ENCODE results near the gene ALG1L2. TPM values are rescaled to one million over a fixed set of nuclear protein-coding genes. Genes with fewer than 3 reads are reported as not detected.

The ALG1L2 gene
- total and polyA plus RNA-seq, 2 of the 8 experiments (the other 6 are each of a cell fraction or from before 2014, with no cell fraction given) = 0.15 to 1.7 TPM

GRCh38 chr3:130077636-130078035 is 4.0 kb upstream of the ALG1L2 start:
- Histone ChIP-seq H2BK15ac (ENCODE audit: low read length) (no peak overlapping the region), H3K27ac (ENCODE audit: low read depth, low read length) (no peak overlapping the region), H3K9ac (replicated peaks in 1 of 4; ENCODE audit: extremely low read depth in 1 of 4, low read depth in 3 of 4, low read length in 3 of 4) (no peak overlapping the region), H2BK120ac (replicated peaks; ENCODE audit: low read depth, low read length) (no peak overlapping the region), H4K8ac (ENCODE audit: extremely low read depth, insufficient read depth, low read length) (no peak overlapping the region), H3K23ac (ENCODE audit: insufficient read length) (no peak overlapping the region), H3K4ac (replicated peaks; ENCODE audit: insufficient read length, low read depth, low read length) (no peak overlapping the region), H3K79me2 (ENCODE audit: control insufficient read depth in 1 of 2, insufficient read depth in 2 of 2, low read length in 2 of 2) (no peaks in the 10 kb centered on the region), H2AK5ac (ENCODE audit: low read depth, low read length) (no peak overlapping the region), H2BK12ac (ENCODE audit: low read depth, low read length) (no peak overlapping the region), H3K14ac (ENCODE audit: insufficient read length) (no peak overlapping the region), H2BK20ac (ENCODE audit: low read length) (no peak overlapping the region), H3K4me2 (ENCODE audit: insufficient read depth in 1 of 2, low read depth in 2 of 2, low read length in 2 of 2) (no peak overlapping the region), H2BK5ac (ENCODE audit: low read depth, low read length) (no peak overlapping the region), H3K18ac (ENCODE audit: extremely low read depth, low read length) (no peak overlapping the region), H3K23me2 (ENCODE audit: low read depth, low read length) (no peaks in the 10 kb centered on the region), H3K36me3 (ENCODE audit: control insufficient read depth in 2 of 4, insufficient read depth in 4 of 4, low read length in 3 of 4) (no peaks in the 10 kb centered on the region), H3K4me1 (replicated peaks in 1 of 4; ENCODE audit: control insufficient read depth in 3 of 4, insufficient read depth in 4 of 4, low read length in 3 of 4) (no peaks in the 10 kb centered on the region), H3K79me1 (ENCODE audit: low read depth, low read length) (no peaks in the 10 kb centered on the region), H3K9me3 (ENCODE audit: insufficient read depth in 2 of 2, low read depth in 1 of 2, low read length in 1 of 2) (no peaks in the 10 kb centered on the region), H3K4me3 (ENCODE audit: extremely low read depth in 1 of 4, insufficient read depth in 2 of 4, low read depth in 3 of 4, low read length in 4 of 4) (no peak overlapping the region), H2AFZ (ENCODE audit: low read length) (no peak overlapping the region), H4K91ac (replicated peaks; ENCODE audit: insufficient read length, low read length) (no peak overlapping the region), H3K27me3 (replicated peaks in 1 of 4; ENCODE audit: control insufficient read depth in 3 of 4, extremely low read depth in 1 of 4, insufficient read depth in 3 of 4, low read length in 3 of 4) (no peaks in the 10 kb centered on the region), H3K56ac (replicated peaks; ENCODE audit: insufficient read length, low read depth, low read length) (no peak overlapping the region), H4K20me1 (replicated peaks in 1 of 2; ENCODE audit: control insufficient read depth in 1 of 2, insufficient read depth in 2 of 2, low read length in 2 of 2) (no peaks in the 10 kb centered on the region), H4K5ac (ENCODE audit: insufficient read length, low read depth, low read length) (no peak overlapping the region)
- ChIA-PET CTCF (ENCODE audit: partially characterized antibody) (interaction anchor here (0.6 kb wide), 1 partner anchor 446 kb away, joined by 3 read pairs; no protein-coding TSS in a partner anchor), POLR2A (ENCODE audit: partially characterized antibody) (interaction anchor here (0.6 kb wide), 1 partner anchor 15 kb away, joined by 4 read pairs; no protein-coding TSS in a partner anchor)
- DNase-seq (ENCODE audit: low read depth in 1 of 2, low spot score in 2 of 2) (no peak), FAIRE-seq (no peak)
- WGBS, 2 experiments (ENCODE audit: extremely low coverage in 1 of 2, insufficient coverage in 1 of 2, insufficient read length in 1 of 2, insufficient replicate concordance in 2 of 2, low coverage in 1 of 2, low lambda C conversion rate in 2 of 2, missing lambda C conversion rate in 1 of 2) = 94% methylated on average over 3 of the region's 7 CpGs; no CpG with 5 or more reads in 1 of the 2 experiments
- no peak for TF ChIP-seq USF2 (IDR thresholded peaks at IDR 0.05; ENCODE audit: low read length)
- TF ChIP-seq GABPA (IDR thresholded peaks at IDR 0.05; ENCODE audit: borderline replicate concordance, insufficient read depth, low read length) = no peak
- no peak for TF ChIP-seq JUND (IDR thresholded peaks at IDR 0.05; ENCODE audit: low read length)
- no peak for TF ChIP-seq SIRT6 (IDR thresholded peaks at IDR 0.05; ENCODE audit: low read length)
- no peak for TF ChIP-seq EP300 (IDR thresholded peaks at IDR 0.05; ENCODE audit: borderline replicate concordance in 1 of 2, low read depth in 2 of 2, low read length in 2 of 2)
- no peak for TF ChIP-seq SP2 (IDR thresholded peaks at IDR 0.05; ENCODE audit: low read length)
- TF ChIP-seq CHD2 (IDR thresholded peaks at IDR 0.05; ENCODE audit: low read length) = no peak
- no peak for TF ChIP-seq CBX5 (IDR thresholded peaks at IDR 0.05; ENCODE audit: low read depth, low read length)
- TF ChIP-seq KDM1A (IDR thresholded peaks at IDR 0.05; ENCODE audit: borderline replicate concordance, low read length) = no peak
- TF ChIP-seq CTBP2 (IDR thresholded peaks at IDR 0.05; ENCODE audit: borderline replicate concordance, insufficient read depth, insufficient read length, low read length) = no peak
- no peak for TF ChIP-seq HDAC2 (IDR thresholded peaks at IDR 0.05; ENCODE audit: borderline replicate concordance in 1 of 2, low read depth in 2 of 2, low read length in 2 of 2)
- no peak for TF ChIP-seq TAF1 (IDR thresholded peaks at IDR 0.05; ENCODE audit: low read depth, low read length)
- no peak for TF ChIP-seq BACH1 (IDR thresholded peaks at IDR 0.05; ENCODE audit: low read length)
